GM12875 (cell line): ENCODE measurements around the gene MGAT4A.
A peak's percentile ranks its signal among the peaks of the same experiment; 100 is the strongest.
"Not testable (repeated sequence)": the region's sequence is repeated elsewhere in the genome, so short reads cannot be mapped to it uniquely, and the experiment has no call there.

Experiments used
- H3K4me3 ChIP-seq: one replicate; pipeline ENCODE4 v1.5.1; 2011; ENCODE audit warnings: low read depth, low read length, control low read depth
- TF ChIP-seq, protein P1 (sequence below): IDR thresholded peaks from 2 replicates; pipeline ENCODE4 v1.5.1; 2011; ENCODE audit warnings: low read depth, mild to moderate bottlenecking, control low read depth, inconsistent platforms, low read length, moderate library complexity, borderline replicate concordance; ENCODE audit not compliant: insufficient read depth

Gene MGAT4A

DNA sequence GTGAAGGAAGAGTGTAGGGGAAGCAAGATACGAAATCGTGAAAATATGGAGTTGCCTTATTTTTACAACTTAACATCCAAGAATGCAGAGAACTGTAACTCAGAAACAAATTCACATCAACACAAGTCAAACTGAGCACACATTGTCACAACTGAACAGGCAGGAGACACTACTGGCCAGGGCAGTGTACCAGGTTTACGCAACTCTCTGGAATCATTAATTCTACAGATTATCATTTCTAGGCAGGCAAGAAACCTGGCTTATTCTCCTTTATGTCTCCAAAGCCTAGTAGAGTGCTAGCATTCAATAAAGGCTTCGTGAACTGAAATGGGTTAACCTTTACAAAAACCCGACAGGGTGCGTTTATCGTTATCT lies 123.2 kb downstream of the MGAT4A start:
- peak overlapping the region; percentile 88 for H3K4me3 ChIP-seq
- TF ChIP-seq, protein P1, sequence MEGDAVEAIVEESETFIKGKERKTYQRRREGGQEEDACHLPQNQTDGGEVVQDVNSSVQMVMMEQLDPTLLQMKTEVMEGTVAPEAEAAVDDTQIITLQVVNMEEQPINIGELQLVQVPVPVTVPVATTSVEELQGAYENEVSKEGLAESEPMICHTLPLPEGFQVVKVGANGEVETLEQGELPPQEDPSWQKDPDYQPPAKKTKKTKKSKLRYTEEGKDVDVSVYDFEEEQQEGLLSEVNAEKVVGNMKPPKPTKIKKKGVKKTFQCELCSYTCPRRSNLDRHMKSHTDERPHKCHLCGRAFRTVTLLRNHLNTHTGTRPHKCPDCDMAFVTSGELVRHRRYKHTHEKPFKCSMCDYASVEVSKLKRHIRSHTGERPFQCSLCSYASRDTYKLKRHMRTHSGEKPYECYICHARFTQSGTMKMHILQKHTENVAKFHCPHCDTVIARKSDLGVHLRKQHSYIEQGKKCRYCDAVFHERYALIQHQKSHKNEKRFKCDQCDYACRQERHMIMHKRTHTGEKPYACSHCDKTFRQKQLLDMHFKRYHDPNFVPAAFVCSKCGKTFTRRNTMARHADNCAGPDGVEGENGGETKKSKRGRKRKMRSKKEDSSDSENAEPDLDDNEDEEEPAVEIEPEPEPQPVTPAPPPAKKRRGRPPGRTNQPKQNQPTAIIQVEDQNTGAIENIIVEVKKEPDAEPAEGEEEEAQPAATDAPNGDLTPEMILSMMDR, result no peak

DNA sequence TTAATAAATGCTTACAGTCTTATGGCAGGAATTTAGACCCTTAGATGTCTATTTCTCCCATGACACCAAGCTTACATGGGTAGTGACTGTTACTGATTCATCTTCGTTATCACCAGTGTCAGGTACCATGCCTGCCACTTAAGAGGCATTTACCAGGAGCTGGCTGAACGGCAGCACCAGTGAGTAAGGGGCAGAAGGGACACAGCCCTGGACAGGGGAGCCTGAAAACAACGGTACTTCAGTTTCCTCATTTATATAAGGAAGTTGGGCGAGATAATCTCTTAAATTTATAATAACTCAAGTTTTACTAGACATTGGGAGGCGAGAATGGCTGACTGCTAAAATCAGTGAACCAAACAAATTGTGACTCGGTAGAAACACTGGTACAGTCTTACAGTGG lies 123.8 kb downstream of the MGAT4A start:
- H3K4me3 ChIP-seq, result no peak overlapping the region
- TF ChIP-seq, protein P1, result no peak

DNA sequence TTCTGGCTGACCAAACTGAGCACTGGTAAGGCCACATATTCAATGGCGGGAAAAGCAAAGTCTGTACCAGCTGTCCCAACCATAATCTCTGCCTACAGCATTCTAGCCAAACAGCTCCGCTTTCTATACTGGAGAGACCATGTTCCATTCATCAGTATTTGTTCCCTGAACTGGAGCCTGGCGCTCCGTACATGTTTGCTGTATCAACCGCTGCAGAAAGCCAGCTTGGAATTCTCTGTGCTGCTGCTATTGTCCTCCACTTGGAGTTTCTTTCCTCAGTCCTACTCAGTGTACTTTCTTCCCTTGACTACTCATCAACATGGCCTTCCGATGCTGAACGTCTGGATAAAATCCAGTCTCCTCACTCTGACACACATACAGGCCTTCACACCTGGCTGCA lies 124.5 kb downstream of the MGAT4A start:
- H3K4me3 ChIP-seq, result no peak overlapping the region
- TF ChIP-seq, protein P1, result no peak

DNA sequence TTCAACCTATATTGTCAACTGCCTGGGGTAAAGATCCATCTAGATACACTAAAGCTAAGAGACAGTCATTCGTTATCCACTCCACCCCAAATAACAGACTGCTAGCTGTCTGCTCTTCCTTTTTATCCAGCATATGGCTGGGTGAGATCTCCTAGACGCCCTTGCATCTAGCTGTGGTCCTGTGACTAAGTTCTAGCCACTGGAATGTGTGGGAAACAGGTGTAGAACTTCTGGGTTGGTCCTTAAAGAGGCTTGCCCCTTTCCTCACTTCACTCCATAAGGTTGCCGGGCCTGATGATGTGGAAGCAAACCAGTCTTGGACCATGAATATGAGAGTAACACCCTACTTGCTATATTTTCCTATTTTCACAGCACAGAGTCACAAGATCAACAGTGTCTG lies 125.9 kb downstream of the MGAT4A start:
- TF ChIP-seq, protein P1, result no peak
- H3K4me3 ChIP-seq, result no peak overlapping the region

DNA sequence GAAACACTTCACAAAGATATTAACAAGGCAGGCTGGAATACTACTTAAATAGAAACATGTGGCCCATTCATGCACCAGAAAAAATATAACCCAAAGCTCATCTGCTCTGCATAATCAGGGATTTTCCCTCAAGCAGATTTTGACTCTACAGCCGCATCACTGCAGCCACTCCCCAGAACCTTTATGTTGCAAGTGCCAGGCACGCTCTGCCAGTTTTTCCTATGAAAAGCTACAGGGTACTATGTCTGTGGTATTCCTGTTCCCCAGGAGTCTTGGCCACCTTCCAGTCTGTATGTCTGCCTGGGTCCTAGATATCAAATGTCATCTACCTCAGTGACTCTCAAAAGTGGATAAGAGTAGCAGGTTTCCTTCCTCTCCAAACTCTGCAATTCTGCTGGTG lies 126.4 kb downstream of the MGAT4A start:
- H3K4me3 ChIP-seq, result no peak overlapping the region
- TF ChIP-seq, protein P1, result no peak

DNA sequence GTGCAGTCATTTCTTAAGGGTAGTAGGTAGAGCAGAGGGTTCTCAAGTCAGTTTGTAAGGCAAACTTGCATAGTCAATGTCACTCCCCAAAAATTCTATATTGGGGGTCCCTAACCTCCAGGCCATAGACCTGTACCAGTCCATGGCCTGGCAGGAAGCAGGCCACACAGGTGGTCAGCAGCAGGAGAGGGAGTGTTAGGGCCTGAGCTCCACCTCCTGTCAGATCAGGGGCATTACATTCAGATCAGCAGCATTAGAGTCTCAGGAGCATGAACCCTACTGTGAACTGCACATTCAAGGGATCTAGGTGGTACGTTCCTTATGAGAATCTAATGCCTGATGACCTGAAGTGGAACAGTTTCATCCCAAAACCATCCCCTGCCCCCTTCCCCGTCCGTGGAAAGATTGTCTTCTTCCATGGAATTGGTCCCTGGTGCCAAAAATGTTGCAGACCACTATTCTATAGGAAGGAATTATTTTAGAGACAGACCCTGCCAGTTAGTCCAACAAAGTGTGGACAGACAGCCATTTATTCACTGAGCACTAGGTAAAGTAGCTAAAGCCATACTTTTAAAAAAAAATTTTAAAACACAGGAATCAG lies 129.3 kb downstream of the MGAT4A start:
- H3K4me3 ChIP-seq, result no peak overlapping the region
- TF ChIP-seq, protein P1, result peak; percentile 78

DNA sequence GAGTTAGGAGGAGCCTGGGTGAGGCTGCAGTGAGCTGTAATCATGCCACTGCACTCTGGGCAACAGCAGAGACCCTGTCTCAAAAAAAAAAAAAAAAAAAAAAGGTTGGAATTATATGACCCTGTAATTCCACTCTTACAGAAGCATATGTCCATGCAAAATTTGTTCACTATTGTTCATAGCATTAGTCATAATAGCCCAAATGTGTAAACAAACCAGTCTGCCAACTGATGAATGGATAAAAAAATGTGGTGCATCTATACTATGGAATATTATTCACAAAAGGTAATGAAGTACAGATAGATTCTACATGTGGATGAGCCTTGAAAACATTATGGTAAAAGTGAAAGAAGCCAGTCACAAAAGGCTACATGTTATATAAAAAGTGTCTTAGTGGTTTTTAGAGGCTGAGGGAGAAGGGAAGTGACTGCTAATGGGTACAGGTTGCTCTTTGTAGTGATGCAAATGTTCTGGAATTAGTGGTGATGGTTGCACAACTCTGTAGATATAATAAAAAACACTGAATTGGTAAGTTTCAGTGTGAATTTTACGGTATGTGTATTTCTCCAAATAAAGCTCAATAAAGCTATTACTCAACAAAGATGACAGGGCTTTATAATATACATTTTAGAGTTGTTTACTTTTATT lies 132.0 kb downstream of the MGAT4A start:
- no peak overlapping the region for H3K4me3 ChIP-seq
- TF ChIP-seq, protein P1, result no peak

DNA sequence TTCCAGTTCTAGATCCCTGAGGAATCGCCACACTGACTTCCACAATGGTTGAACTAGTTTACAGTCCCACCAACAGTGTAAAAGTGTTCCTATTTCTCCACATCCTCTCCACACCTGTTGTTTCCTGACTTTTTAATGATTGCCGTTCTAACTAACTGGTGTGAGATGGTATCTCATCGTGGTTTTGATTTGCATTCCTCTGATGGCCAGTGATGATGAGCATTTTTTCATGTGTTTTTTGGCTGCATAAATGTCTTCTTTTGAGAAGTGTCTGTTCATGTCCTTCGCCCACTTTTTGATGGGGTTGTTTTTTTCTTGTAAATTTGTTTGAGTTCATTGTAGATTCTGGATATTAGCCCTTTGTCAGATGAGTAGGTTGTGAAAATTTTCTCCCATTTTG lies 136.3 kb downstream of the MGAT4A start:
- not testable (repeated sequence) for H3K4me3 ChIP-seq
